Measurements from ENCODE around the gene KLHL30.

The KLHL30 gene

GRCh38 chr2:238132463-238133450, 5.7 kb upstream of the KLHL30 start:
- DNase-seq (ENCODE audit: low spot score) = no peak

- no peak for DNase-seq (ENCODE audit: low spot score)
Observed at GRCh38 chr2:238133499-238134392, 4.7 kb upstream of the KLHL30 start.

GRCh38 chr2:238134393-238134785, 4.1 kb upstream of the KLHL30 start:
- DNase-seq (ENCODE audit: low spot score) = no peak

GRCh38 chr2:238135601-238136150, 2.8 kb upstream of the KLHL30 start:
- no peak for DNase-seq (ENCODE audit: low spot score)

GRCh38 chr2:238136820-238137537, 1.5 kb upstream of the KLHL30 start:
- peak; percentile 75 for DNase-seq (ENCODE audit: low spot score)

GRCh38 chr2:238137885-238138284, 583 bp upstream of the KLHL30 start:
- DNase-seq (ENCODE audit: low spot score) = no peak

GRCh38 chr2:238139196-238140039, 950 bp downstream of the KLHL30 start:
- peak; percentile 78 for DNase-seq (ENCODE audit: low spot score)

- no peak for DNase-seq (ENCODE audit: low spot score)
Observed at GRCh38 chr2:238140040-238140439, 1.6 kb downstream of the KLHL30 start.

GRCh38 chr2:238140721-238141540, 2.5 kb downstream of the KLHL30 start:
- DNase-seq (ENCODE audit: low spot score) = no peak

- no peak for DNase-seq (ENCODE audit: low spot score)
Observed at GRCh38 chr2:238141541-238142318, 3.3 kb downstream of the KLHL30 start.

- no peak for DNase-seq (ENCODE audit: low spot score)
Observed at GRCh38 chr2:238142382-238143205, 4.1 kb downstream of the KLHL30 start.

GRCh38 chr2:238143239-238143951, 4.9 kb downstream of the KLHL30 start:
- peak; percentile 85 for DNase-seq (ENCODE audit: low spot score)

GRCh38 chr2:238144262-238144661, 5.8 kb downstream of the KLHL30 start:
- DNase-seq (ENCODE audit: low spot score) = no peak

- no peak for DNase-seq (ENCODE audit: low spot score)
Observed at GRCh38 chr2:238145046-238145445, 6.6 kb downstream of the KLHL30 start.

- DNase-seq (ENCODE audit: low spot score) = no peak
Observed at GRCh38 chr2:238145851-238146250, 7.4 kb downstream of the KLHL30 start.

- no peak for DNase-seq (ENCODE audit: low spot score)
Observed at GRCh38 chr2:238146884-238147544, 8.5 kb downstream of the KLHL30 start.

- DNase-seq (ENCODE audit: low spot score) = no peak
Observed at GRCh38 chr2:238148981-238149380, 10.5 kb downstream of the KLHL30 start.
